ENCODE measurements around the gene TDRD10. TPM values are rescaled to one million over a fixed set of nuclear protein-coding genes. Genes with fewer than 3 reads are reported as not detected.

Gene TDRD10
- total and polyA plus RNA-seq, 2 donors (not counting 1 experiment from before 2014, with no cell fraction given) = 0.06 TPM; not detected in 1

GRCh38 chr1:154578058-154578418 lies 76.0 kb downstream of the TDRD10 start:
- DNase-seq = no peak
- Mint-ChIP-seq H3K27me3 (peaks cover 4% of the 10 kb centered on the region), H3K9me3 (ENCODE audit: insufficient read depth) (no peaks in the 10 kb centered on the region), H3K4me3 (no peak overlapping the region), H3K4me1 (no peaks in the 10 kb centered on the region), H3K27ac (no peak overlapping the region)
- peaks cover 4% of the 10 kb centered on the region for H4K20me1 ChIP-seq (ENCODE audit: control insufficient read depth, insufficient read depth, low read length, poor library complexity, severe bottlenecking)
- ATAC-seq (ENCODE audit: low read depth) = no peak
- ChIA-PET CTCF (interaction anchor here (1.1 kb wide), 1 partner anchor 466 kb away, joined by 3 read pairs; no protein-coding TSS in a partner anchor), POLR2A (no interaction called here)
- no peak for TF ChIP-seq EZH2 (IDR thresholded peaks at IDR 0.05; ENCODE audit: borderline replicate concordance, insufficient read depth, low read depth, low read length, poor library complexity, severe bottlenecking)
- TF ChIP-seq CTCF (IDR thresholded peaks at IDR 0.05) = no peak
- no peaks in the 10 kb centered on the region for H3K79me2 ChIP-seq (ENCODE audit: control insufficient read depth, insufficient read depth, low read length)
- no peak overlapping the region for H3K4me2 ChIP-seq (replicated peaks; ENCODE audit: low read depth, low read length, poor library complexity, severe bottlenecking)
- no peaks in the 10 kb centered on the region for H3K4me1 ChIP-seq (ENCODE audit: control insufficient read depth in 2 of 2, insufficient read depth in 2 of 2, low read length in 2 of 2)
- H3K9me3 ChIP-seq (ENCODE audit: control extremely low read depth in 1 of 3, control insufficient read depth in 2 of 3, insufficient read depth in 1 of 3, low read length in 2 of 3) = no peaks in the 10 kb centered on the region
- H3K4me3 ChIP-seq (ENCODE audit: control extremely low read depth in 1 of 5, extremely low read depth in 1 of 5, insufficient read depth in 1 of 5, low read depth in 2 of 5, low read length in 4 of 5) = no peak overlapping the region
- H3K36me3 ChIP-seq (replicated peaks in 1 of 2; ENCODE audit: control extremely low read depth in 1 of 2, control insufficient read depth in 1 of 2, extremely low read depth in 1 of 2, insufficient read depth in 2 of 2, low read length in 1 of 2) = peaks cover 2 to 43% of the 10 kb centered on the region in 2 experiments
- H3K27me3 ChIP-seq (replicated peaks in 1 of 4; ENCODE audit: control extremely low read depth in 1 of 4, control insufficient read depth in 3 of 4, insufficient read depth in 4 of 4, low read length in 3 of 4) = no peaks in the 10 kb centered on the region
- no peak overlapping the region for H3K9ac ChIP-seq (ENCODE audit: low read length)
- H2AFZ ChIP-seq (ENCODE audit: insufficient read depth, low read depth, low read length, poor library complexity, severe bottlenecking) = no peak overlapping the region
- H3K27ac ChIP-seq (ENCODE audit: low read length in 2 of 2) = no peak overlapping the region
- WGBS (ENCODE audit: insufficient coverage) = 85% methylated on average over 5 of the region's 6 CpGs
- intact Hi-C loops (cut with micrococcal nuclease) = no loop called here

GRCh38 chr1:154579374-154579773 lies 77.4 kb downstream of the TDRD10 start:
- DNase-seq = no peak
- TF ChIP-seq EZH2 (IDR thresholded peaks at IDR 0.05; ENCODE audit: borderline replicate concordance, insufficient read depth, low read depth, low read length, poor library complexity, severe bottlenecking) (no peak), CTCF (IDR thresholded peaks at IDR 0.05) (no peak)
- WGBS (ENCODE audit: insufficient coverage) = 98% methylated on average over 8 of the region's 8 CpGs
- Histone ChIP-seq H3K9ac (ENCODE audit: low read length) (no peak overlapping the region), H3K4me3 (ENCODE audit: control extremely low read depth in 1 of 5, extremely low read depth in 1 of 5, insufficient read depth in 1 of 5, low read depth in 2 of 5, low read length in 4 of 5) (no peak overlapping the region), H3K4me2 (replicated peaks; ENCODE audit: low read depth, low read length, poor library complexity, severe bottlenecking) (no peak overlapping the region), H3K27me3 (replicated peaks in 1 of 4; ENCODE audit: control extremely low read depth in 1 of 4, control insufficient read depth in 3 of 4, insufficient read depth in 4 of 4, low read length in 3 of 4) (no peaks in the 10 kb centered on the region), H3K9me3 (ENCODE audit: control extremely low read depth in 1 of 3, control insufficient read depth in 2 of 3, insufficient read depth in 1 of 3, low read length in 2 of 3) (no peaks in the 10 kb centered on the region), H3K27ac (ENCODE audit: low read length in 2 of 2) (no peak overlapping the region), H3K79me2 (ENCODE audit: control insufficient read depth, insufficient read depth, low read length) (no peaks in the 10 kb centered on the region), H3K36me3 (replicated peaks in 1 of 2; ENCODE audit: control extremely low read depth in 1 of 2, control insufficient read depth in 1 of 2, extremely low read depth in 1 of 2, insufficient read depth in 2 of 2, low read length in 1 of 2) (peaks cover 5 to 56% of the 10 kb centered on the region in 2 experiments), H2AFZ (ENCODE audit: insufficient read depth, low read depth, low read length, poor library complexity, severe bottlenecking) (no peak overlapping the region), H4K20me1 (ENCODE audit: control insufficient read depth, insufficient read depth, low read length, poor library complexity, severe bottlenecking) (peaks cover 15% of the 10 kb centered on the region), H3K4me1 (ENCODE audit: control insufficient read depth in 2 of 2, insufficient read depth in 2 of 2, low read length in 2 of 2) (peaks cover 0 to 6% of the 10 kb centered on the region in 2 donors)
- intact Hi-C loops (cut with micrococcal nuclease) = no loop called here
- no peak for ATAC-seq (ENCODE audit: low read depth)
- ChIA-PET POLR2A (no interaction called here), CTCF (interaction anchor here (2.9 kb wide), 1 partner anchor 20 kb away, joined by 13 read pairs; no protein-coding TSS in a partner anchor)
- H3K9me3 Mint-ChIP-seq (ENCODE audit: insufficient read depth) = no peaks in the 10 kb centered on the region
- H3K4me3 Mint-ChIP-seq = no peak overlapping the region
- no peaks in the 10 kb centered on the region for H3K27me3 Mint-ChIP-seq
- no peak overlapping the region for H3K27ac Mint-ChIP-seq
- H3K4me1 Mint-ChIP-seq = peaks cover 5% of the 10 kb centered on the region

Data from B cell (primary cell).